Endodermal cell (in vitro differentiated cells): Measurements from ENCODE around the gene NCAPH2. TPM values are rescaled to one million over a fixed set of nuclear protein-coding genes. Genes with fewer than 3 reads are reported as not detected.

Experiments used
- DNase-seq: peaks from one replicate; pipeline ENCODE4 v3.0.0-alpha.2; 2017
- H3K27ac ChIP-seq: 2 replicates; pipeline ENCODE4 v1.5.1; 2013; ENCODE audit warnings: mild to moderate bottlenecking, low read depth, low read length, moderate library complexity
- H3K27me3 ChIP-seq: 2 replicates; pipeline ENCODE4 v1.6.1; 2013; ENCODE audit warnings: mild to moderate bottlenecking, low read length, moderate library complexity; ENCODE audit not compliant: insufficient read depth, control insufficient read depth, poor library complexity, severe bottlenecking
- H3K36me3 ChIP-seq: 2 replicates; pipeline ENCODE4 v1.7.0; 2013; ENCODE audit warnings: mild to moderate bottlenecking, low read length, moderate library complexity; ENCODE audit not compliant: control insufficient read depth, insufficient read depth
- H3K4me1 ChIP-seq: one replicate; pipeline ENCODE4 v1.7.0; 2013; ENCODE audit warnings: low read length; ENCODE audit not compliant: control insufficient read depth, insufficient read depth
- H3K4me3 ChIP-seq: 2 replicates; pipeline ENCODE4 v1.5.1; 2013; ENCODE audit warnings: mild to moderate bottlenecking, low read length, moderate library complexity
- H3K9ac ChIP-seq: 2 replicates; pipeline ENCODE4 v1.6.1; 2013; ENCODE audit warnings: mild to moderate bottlenecking, low read length, moderate library complexity; ENCODE audit not compliant: poor library complexity, severe bottlenecking; ENCODE audit errors: extremely low read depth
- H3K9me3 ChIP-seq: 2 replicates; pipeline ENCODE4 v1.6.1; 2013; ENCODE audit warnings: mild to moderate bottlenecking, low read length, moderate library complexity; ENCODE audit not compliant: control insufficient read depth
- H3K27ac Mint-ChIP-seq: 2 replicates; pipeline ENCODE4 v1.8.0; 2020; ENCODE audit warnings: mixed read lengths
- H3K27me3 Mint-ChIP-seq: 2 replicates; pipeline ENCODE4 v1.8.0; 2021; ENCODE audit warnings: mild to moderate bottlenecking, mixed read lengths; ENCODE audit not compliant: insufficient read depth
- H3K36me3 Mint-ChIP-seq: 2 replicates; pipeline ENCODE4 v1.8.0; 2020; ENCODE audit warnings: low read depth, mixed read lengths
- H3K4me1 Mint-ChIP-seq: 2 replicates; pipeline ENCODE4 v1.8.0; 2020; ENCODE audit warnings: mixed read lengths
- H3K4me3 Mint-ChIP-seq: 2 replicates; pipeline ENCODE4 v1.8.0; 2020; ENCODE audit warnings: mild to moderate bottlenecking, moderate library complexity, mixed read lengths
- H3K9me3 Mint-ChIP-seq: 2 replicates; pipeline ENCODE4 v1.8.0; 2020; ENCODE audit warnings: mild to moderate bottlenecking, mixed read lengths
- WGBS, 2 experiments: methylation state at CpG; one replicate each; pipeline versions ENCODE4 v1.1.5 to v1.1.7; 2013; ENCODE audit warnings: missing lambda C conversion rate in 2 of 2, mixed read lengths in 1 of 2; ENCODE audit not compliant: insufficient coverage in 1 of 2, insufficient read length in 1 of 2; 5-methylcytosine and 5-hydroxymethylcytosine counted together
- total RNA-seq, 2 donors: library from RNA; stranded (reverse); fragmentation: NEBNext Ultra II Directional in 1 of 2; extraction: Animal tissue kit (Norgen Biotek cat#: 25700) in 1 of 2; gene quantifications; 2 replicates in 1 of 2; 3 replicates in 1 of 2; pipeline ENCODE4 v1.2.1, GENCODE V29; 2021
- TF ChIP-seq, protein P1 (sequence below): fragments of 200-600 bp; sonication (generic); conservative IDR thresholded peaks from 2 replicates; pipeline ENCODE4 v1.5.0; 2021; ENCODE audit warnings: antibody characterized with exemption, mild to moderate bottlenecking

The NCAPH2 gene
- total RNA-seq, 2 donors from 2014 or later: 63.3 to 73.1 TPM

GRCh38 chr22:50520826-50521453, 12.9 kb downstream of the NCAPH2 start:
- no peak for DNase-seq
- WGBS, 2 experiments: 93 to 95% methylated on average over 11 to 13 of the region's 13 CpGs
- no peak overlapping the region for H3K27ac Mint-ChIP-seq
- Histone ChIP-seq H3K36me3 (peaks cover 32% of the 10 kb centered on the region), H3K27ac (no peak overlapping the region), H3K9ac (no peak overlapping the region), H3K27me3 (no peaks in the 10 kb centered on the region), H3K4me1 (no peaks in the 10 kb centered on the region), H3K9me3 (no peaks in the 10 kb centered on the region), H3K4me3 (no peak overlapping the region)
- no peaks in the 10 kb centered on the region for H3K27me3 Mint-ChIP-seq
- H3K4me1 Mint-ChIP-seq: peaks cover 6% of the 10 kb centered on the region
- TF ChIP-seq, protein P1, sequence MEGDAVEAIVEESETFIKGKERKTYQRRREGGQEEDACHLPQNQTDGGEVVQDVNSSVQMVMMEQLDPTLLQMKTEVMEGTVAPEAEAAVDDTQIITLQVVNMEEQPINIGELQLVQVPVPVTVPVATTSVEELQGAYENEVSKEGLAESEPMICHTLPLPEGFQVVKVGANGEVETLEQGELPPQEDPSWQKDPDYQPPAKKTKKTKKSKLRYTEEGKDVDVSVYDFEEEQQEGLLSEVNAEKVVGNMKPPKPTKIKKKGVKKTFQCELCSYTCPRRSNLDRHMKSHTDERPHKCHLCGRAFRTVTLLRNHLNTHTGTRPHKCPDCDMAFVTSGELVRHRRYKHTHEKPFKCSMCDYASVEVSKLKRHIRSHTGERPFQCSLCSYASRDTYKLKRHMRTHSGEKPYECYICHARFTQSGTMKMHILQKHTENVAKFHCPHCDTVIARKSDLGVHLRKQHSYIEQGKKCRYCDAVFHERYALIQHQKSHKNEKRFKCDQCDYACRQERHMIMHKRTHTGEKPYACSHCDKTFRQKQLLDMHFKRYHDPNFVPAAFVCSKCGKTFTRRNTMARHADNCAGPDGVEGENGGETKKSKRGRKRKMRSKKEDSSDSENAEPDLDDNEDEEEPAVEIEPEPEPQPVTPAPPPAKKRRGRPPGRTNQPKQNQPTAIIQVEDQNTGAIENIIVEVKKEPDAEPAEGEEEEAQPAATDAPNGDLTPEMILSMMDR: no peak
- peaks cover 27% of the 10 kb centered on the region for H3K36me3 Mint-ChIP-seq
- no peak overlapping the region for H3K4me3 Mint-ChIP-seq
- H3K9me3 Mint-ChIP-seq: no peaks in the 10 kb centered on the region

GRCh38 chr22:50521710-50522109, 13.7 kb downstream of the NCAPH2 start:
- WGBS, 2 experiments: 92 to 94% methylated on average over 9 to 10 of the region's 10 CpGs
- no peak for DNase-seq
- peaks cover 26% of the 10 kb centered on the region for H3K36me3 ChIP-seq
- no peak overlapping the region for H3K4me3 ChIP-seq
- no peaks in the 10 kb centered on the region for H3K27me3 ChIP-seq
- no peak overlapping the region for H3K27ac Mint-ChIP-seq
- no peak overlapping the region for H3K27ac ChIP-seq
- no peaks in the 10 kb centered on the region for H3K9me3 Mint-ChIP-seq
- TF ChIP-seq, protein P1: no peak
- H3K4me1 Mint-ChIP-seq: peaks cover 6% of the 10 kb centered on the region
- H3K4me3 Mint-ChIP-seq: no peak overlapping the region
- H3K36me3 Mint-ChIP-seq: peaks cover 22% of the 10 kb centered on the region
- no peaks in the 10 kb centered on the region for H3K4me1 ChIP-seq
- H3K9ac ChIP-seq: no peak overlapping the region
- H3K9me3 ChIP-seq: no peaks in the 10 kb centered on the region
- H3K27me3 Mint-ChIP-seq: peaks cover under 1% of the 10 kb centered on the region

GRCh38 chr22:50522208-50522805, 14.3 kb downstream of the NCAPH2 start:
- no peaks in the 10 kb centered on the region for H3K9me3 ChIP-seq
- no peak overlapping the region for H3K9ac ChIP-seq
- no peaks in the 10 kb centered on the region for H3K4me1 ChIP-seq
- DNase-seq: no peak
- no peak overlapping the region for H3K4me3 ChIP-seq
- Mint-ChIP-seq H3K27me3 (peaks cover 5% of the 10 kb centered on the region), H3K27ac (no peak overlapping the region), H3K4me3 (no peak overlapping the region), H3K4me1 (peaks cover 9% of the 10 kb centered on the region), H3K9me3 (no peaks in the 10 kb centered on the region), H3K36me3 (peaks cover 22% of the 10 kb centered on the region)
- no peaks in the 10 kb centered on the region for H3K27me3 ChIP-seq
- H3K27ac ChIP-seq: no peak overlapping the region
- peaks cover 25% of the 10 kb centered on the region for H3K36me3 ChIP-seq
- TF ChIP-seq, protein P1: no peak
- WGBS, 2 experiments: 95% methylated on average over 6 to 15 of the region's 15 CpGs
